PC-3 (cell line): Measurements from ENCODE around the gene MAGI2.
"Not testable (repeated sequence)": the region's sequence is repeated elsewhere in the genome, so short reads cannot be mapped to it uniquely, and the experiment has no call there.

Experiments used
- CTCF ChIP-seq: fragments of 300-600 bp; sonication (generic); conservative IDR thresholded peaks from 2 replicates; pipeline ENCODE4 v1.5.1; 2017; ENCODE audit warnings: antibody characterized with exemption, low read depth, mild to moderate bottlenecking, low read length
- EZH2 ChIP-seq: fragments of 300-600 bp; sonication (generic); IDR thresholded peaks from one replicate; pipeline ENCODE4 v1.6.1; 2017; ENCODE audit warnings: antibody characterized with exemption, mild to moderate bottlenecking, low read length; ENCODE audit not compliant: unreplicated experiment
- EZH2phosphoT487 ChIP-seq: fragments of 300-600 bp; sonication (generic); IDR thresholded peaks from 2 replicates; pipeline ENCODE4 v1.6.1; 2018; ENCODE audit warnings: mild to moderate bottlenecking, antibody characterized with exemption, low read length, borderline replicate concordance

- TF ChIP-seq CTCF, EZH2phosphoT487, EZH2: not testable (repeated sequence)
Observed at GRCh38 chr7:78503301-78503700, 950.2 kb downstream of the MAGI2 start.
